Ovary (tissue), 3 donors: ENCODE measurements around the gene KCNH8.

Experiments used
- CTCF ChIP-seq, 3 donors: fragments of 450-650 bp in 2 of 3; fragments of 200-600 bp in 1 of 3; IDR thresholded peaks; one replicate each; pipeline versions ENCODE4 v1.5.1 to v1.8.0; 2016 to 2022; ENCODE audit warnings: antibody characterized with exemption in 3 of 3, mild to moderate bottlenecking in 1 of 3
- EP300 ChIP-seq: sonication (generic); formaldehyde crosslinking; IDR thresholded peaks from one replicate; pipeline ENCODE4 v1.6.1; 2017; ENCODE audit warnings: antibody characterized with exemption
- donor health status: DM: no; HTN: no; CAD: no.

- no peak for TF ChIP-seq EP300
- TF ChIP-seq CTCF (IDR thresholded peaks at IDR 0.05), result no peak
Measured at GRCh38 chr3:19331931-19332330, 183.6 kb downstream of the KCNH8 start.
